GM18505 (cell line): ENCODE results near the gene MAN1B1.

Experiments
- ATAC-seq: cut with Tn5 transposase; IDR thresholded peaks from one replicate; pipeline ENCODE4 v1.9.1; 2021; ENCODE audit not compliant: unreplicated experiment
- POLR2A ChIP-seq: IDR thresholded peaks from 4 replicates; pipeline ENCODE4 v1.6.1; 2011; ENCODE audit warnings: borderline replicate concordance; ENCODE audit not compliant: insufficient read depth, insufficient read length; ENCODE audit errors: extremely low read depth

MAN1B1 gene

GRCh38 chr9:137143459-137143858 is 56.7 kb downstream of the MAN1B1 start:
- no peak for TF ChIP-seq POLR2A
- ATAC-seq: no peak

- ATAC-seq: no peak
- no peak for TF ChIP-seq POLR2A
These were observed 59.1 kb downstream of the MAN1B1 start for GRCh38 chr9:137145731-137146526.

GRCh38 chr9:137146527-137146918 is 59.7 kb downstream of the MAN1B1 start:
- no peak for ATAC-seq
- no peak for TF ChIP-seq POLR2A

GRCh38 chr9:137147091-137147792 is 60.5 kb downstream of the MAN1B1 start:
- no peak for TF ChIP-seq POLR2A
- no peak for ATAC-seq

- ATAC-seq: no peak
- TF ChIP-seq POLR2A: no peak
These were observed 61.0 kb downstream of the MAN1B1 start for GRCh38 chr9:137147793-137148160.

- TF ChIP-seq POLR2A: no peak
- ATAC-seq: no peak
These were observed 61.5 kb downstream of the MAN1B1 start for GRCh38 chr9:137148242-137148641.

GRCh38 chr9:137148661-137149060 is 61.9 kb downstream of the MAN1B1 start:
- TF ChIP-seq POLR2A: no peak

GRCh38 chr9:137149363-137149762 is 62.6 kb downstream of the MAN1B1 start:
- no peak for ATAC-seq
- no peak for TF ChIP-seq POLR2A

More at GRCh38 chr9:137148661-137149060, 61.9 kb downstream of the MAN1B1 start:
- no peak for ATAC-seq

GRCh38 chr9:137149942-137150616 is 63.3 kb downstream of the MAN1B1 start:
- ATAC-seq: peak; percentile 30
- no peak for TF ChIP-seq POLR2A

GRCh38 chr9:137150617-137151457 is 64.1 kb downstream of the MAN1B1 start:
- peak; percentile 50 for ATAC-seq
- TF ChIP-seq POLR2A: no peak

- TF ChIP-seq POLR2A: no peak
- no peak for ATAC-seq
These were observed 66.1 kb downstream of the MAN1B1 start for GRCh38 chr9:137152844-137153405.

- no peak for TF ChIP-seq POLR2A
- ATAC-seq: no peak
These were observed 70.0 kb downstream of the MAN1B1 start for GRCh38 chr9:137156567-137157375.

- no peak for TF ChIP-seq POLR2A
- no peak for ATAC-seq
These were observed 71.0 kb downstream of the MAN1B1 start for GRCh38 chr9:137157618-137158415.
